GM13976 (cell line): Measurements from ENCODE around the gene LHFPL6.

Source experiments
- DNase-seq: peaks from one replicate; pipeline ENCODE4 v3.0.0; 2012; ENCODE audit warnings: low spot score
- in situ Hi-C: fragments of 300-500 bp; cut with MboI; formaldehyde crosslinking; loops from one replicate; pipeline ENCODE4 v1.12.0; 2022; ENCODE audit warnings: low sequenced_read_pairs, mixed read lengths, inconsistent platforms; ENCODE audit not compliant: unreplicated experiment
- TF ChIP-seq, protein P1 (sequence below): IDR thresholded peaks from 2 replicates; pipeline ENCODE4 v1.5.1; 2012; ENCODE audit warnings: borderline replicate concordance, mild to moderate bottlenecking; ENCODE audit not compliant: insufficient read depth; ENCODE audit errors: extremely low read depth, missing control alignments, control extremely low read depth

LHFPL6 gene

DNA sequence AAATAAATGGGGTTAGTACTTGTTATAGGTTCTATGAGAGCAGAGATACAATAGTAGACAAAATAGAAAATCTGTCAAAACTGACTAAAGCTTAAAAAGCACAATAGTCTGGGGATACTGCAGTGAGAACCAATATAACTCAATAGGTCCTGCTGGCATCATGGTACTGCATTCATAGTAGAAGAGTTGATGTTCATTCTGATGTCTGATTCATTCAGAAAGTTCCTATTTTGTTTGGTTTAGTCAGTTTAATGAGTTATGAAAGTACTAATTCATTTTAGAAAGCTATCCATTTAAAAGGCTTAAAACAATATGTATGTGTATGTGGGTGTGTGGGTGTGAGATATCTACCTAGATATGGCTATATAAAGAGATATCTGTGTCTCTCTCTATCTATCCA, 152.8 kb downstream of the LHFPL6 start:
- DNase-seq = no peak
- in situ Hi-C loops = no loop called here
- TF ChIP-seq, protein P1, sequence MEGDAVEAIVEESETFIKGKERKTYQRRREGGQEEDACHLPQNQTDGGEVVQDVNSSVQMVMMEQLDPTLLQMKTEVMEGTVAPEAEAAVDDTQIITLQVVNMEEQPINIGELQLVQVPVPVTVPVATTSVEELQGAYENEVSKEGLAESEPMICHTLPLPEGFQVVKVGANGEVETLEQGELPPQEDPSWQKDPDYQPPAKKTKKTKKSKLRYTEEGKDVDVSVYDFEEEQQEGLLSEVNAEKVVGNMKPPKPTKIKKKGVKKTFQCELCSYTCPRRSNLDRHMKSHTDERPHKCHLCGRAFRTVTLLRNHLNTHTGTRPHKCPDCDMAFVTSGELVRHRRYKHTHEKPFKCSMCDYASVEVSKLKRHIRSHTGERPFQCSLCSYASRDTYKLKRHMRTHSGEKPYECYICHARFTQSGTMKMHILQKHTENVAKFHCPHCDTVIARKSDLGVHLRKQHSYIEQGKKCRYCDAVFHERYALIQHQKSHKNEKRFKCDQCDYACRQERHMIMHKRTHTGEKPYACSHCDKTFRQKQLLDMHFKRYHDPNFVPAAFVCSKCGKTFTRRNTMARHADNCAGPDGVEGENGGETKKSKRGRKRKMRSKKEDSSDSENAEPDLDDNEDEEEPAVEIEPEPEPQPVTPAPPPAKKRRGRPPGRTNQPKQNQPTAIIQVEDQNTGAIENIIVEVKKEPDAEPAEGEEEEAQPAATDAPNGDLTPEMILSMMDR = no peak

DNA sequence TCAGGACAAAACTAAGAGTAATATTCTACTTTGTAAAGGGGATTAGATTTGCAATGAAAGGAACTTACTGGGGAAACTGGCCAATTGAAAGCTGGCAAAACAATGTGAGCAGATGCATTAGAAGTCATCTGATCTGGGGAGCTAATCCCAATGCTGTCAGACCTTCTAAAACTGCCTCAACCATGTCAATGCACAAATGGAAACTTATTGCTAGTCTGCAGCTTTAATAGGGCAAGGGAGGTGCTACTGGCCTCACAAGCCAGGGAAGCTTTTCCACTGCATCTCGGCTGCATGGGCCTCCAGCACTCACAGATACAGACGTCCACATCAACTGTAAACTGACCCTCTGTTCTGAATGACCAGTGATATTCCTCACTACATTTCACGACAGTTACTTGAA, 154.2 kb downstream of the LHFPL6 start:
- in situ Hi-C loops = no loop called here
- DNase-seq = no peak
- TF ChIP-seq, protein P1 = no peak

DNA sequence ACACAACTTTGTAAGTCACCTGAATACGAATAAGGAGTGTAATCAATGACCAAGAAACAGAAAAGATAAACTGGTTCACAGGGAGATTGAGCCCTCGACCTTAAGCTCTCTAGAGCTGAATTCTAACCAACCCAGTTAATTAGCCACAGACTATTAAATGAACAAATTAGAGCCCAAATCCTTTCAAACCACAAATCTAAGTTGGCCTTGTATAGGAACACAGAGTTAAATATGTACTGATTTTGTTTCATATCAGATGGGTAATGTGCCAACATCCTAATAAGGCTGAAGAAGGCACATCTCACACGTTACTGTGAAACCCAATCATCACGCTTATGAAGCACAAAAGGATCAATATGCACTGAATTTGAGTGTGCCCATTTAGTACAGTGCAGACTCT, 156.1 kb downstream of the LHFPL6 start:
- no peak for DNase-seq
- TF ChIP-seq, protein P1 = no peak
- in situ Hi-C loops = no loop called here

DNA sequence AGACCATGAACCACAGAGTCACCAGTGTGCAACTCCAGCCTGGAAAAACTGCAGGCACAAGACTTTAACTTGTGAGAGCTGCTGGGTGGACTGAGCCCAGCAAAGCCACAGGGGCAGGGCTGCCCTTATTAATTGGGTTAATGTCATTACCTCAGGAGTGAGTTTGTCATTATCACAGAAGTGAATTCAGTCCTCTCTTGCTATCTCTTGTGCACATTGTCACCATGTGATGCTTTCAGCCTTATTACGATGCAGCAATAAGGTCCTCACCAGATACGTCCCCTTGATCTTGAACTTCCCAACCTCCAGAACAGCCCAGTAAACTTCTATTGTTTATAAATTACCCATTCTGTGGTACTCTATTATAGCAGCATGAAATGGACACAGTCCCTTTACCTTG, 158.1 kb downstream of the LHFPL6 start:
- DNase-seq = no peak
- TF ChIP-seq, protein P1 = no peak
- in situ Hi-C loops = no loop called here

DNA sequence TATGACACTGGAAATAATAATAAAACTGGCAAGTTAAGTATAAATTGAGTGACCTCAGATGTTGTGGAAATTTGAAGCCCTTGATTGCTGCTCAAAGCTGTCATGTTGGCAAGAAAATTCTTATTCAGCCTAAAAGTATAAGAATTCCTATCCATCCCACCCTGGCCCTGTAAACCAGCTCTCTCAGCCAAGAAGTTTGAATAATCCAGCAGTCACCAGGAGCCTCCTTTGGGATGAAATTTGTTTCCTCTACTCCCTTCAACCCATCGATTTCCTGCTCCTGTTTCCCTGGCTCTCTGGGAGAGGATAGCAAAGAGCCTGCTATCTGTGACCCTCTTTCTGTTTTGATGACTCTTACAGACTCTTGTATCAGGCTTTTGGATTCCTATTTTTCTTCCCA, 169.3 kb downstream of the LHFPL6 start:
- TF ChIP-seq, protein P1 = no peak
- in situ Hi-C loops = no loop called here
- DNase-seq = no peak

DNA sequence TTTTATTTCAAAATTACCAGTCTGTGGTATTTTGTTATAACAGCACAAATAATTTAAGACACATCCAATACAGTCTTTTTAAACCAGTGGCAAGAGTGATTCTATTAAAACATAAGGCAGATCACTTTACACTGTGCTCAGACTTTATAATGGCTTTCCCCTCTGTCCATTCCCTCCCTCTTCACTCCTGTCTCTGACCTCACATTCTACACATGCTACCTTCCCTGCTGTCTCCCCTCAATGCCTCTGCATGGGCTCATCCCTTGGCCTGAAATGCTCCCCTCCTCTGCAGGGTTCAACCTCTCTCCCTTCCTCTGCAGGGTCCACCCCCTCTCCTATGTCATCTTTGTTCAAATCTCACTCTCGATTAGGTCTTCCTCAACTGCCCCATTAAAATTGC, 170.8 kb downstream of the LHFPL6 start:
- in situ Hi-C loops = no loop called here
- TF ChIP-seq, protein P1 = no peak
- DNase-seq = no peak
